Loucy (cell line): ENCODE measurements around the gene ALPL.

Experiments
- CTCF ChIP-seq: fragments of 200-600 bp; sonication (generic); conservative IDR thresholded peaks from 2 replicates; pipeline ENCODE4 v1.5.1; 2014; ENCODE audit warnings: mild to moderate bottlenecking, antibody characterized with exemption, low read length
- EZH2phosphoT487 ChIP-seq: fragments of 200-600 bp; IDR thresholded peaks from 2 replicates; pipeline ENCODE4 v1.6.1; 2018; ENCODE audit warnings: antibody characterized with exemption, mild to moderate bottlenecking, moderate library complexity, borderline replicate concordance

GRCh38 chr1:21585037-21585436, 75.8 kb downstream of the ALPL start:
- TF ChIP-seq CTCF: no peak
- TF ChIP-seq EZH2phosphoT487: no peak
